GM21619 (cell line): ENCODE measurements around the gene ARL17B.
A peak's percentile ranks its signal among the peaks of the same experiment; 100 is the strongest.
"Not testable (repeated sequence)": the region's sequence is repeated elsewhere in the genome, so short reads cannot be mapped to it uniquely, and the experiment has no call there.

Source experiments
- ATAC-seq: cut with Tn5 transposase; IDR thresholded peaks from one replicate; pipeline ENCODE4 v1.9.1; 2021; ENCODE audit not compliant: unreplicated experiment

ARL17B gene

GRCh38 chr17:46252804-46253203 lies 108.8 kb downstream of the ARL17B start:
- not testable (repeated sequence) for ATAC-seq

- ATAC-seq = not testable (repeated sequence)
Measured at GRCh38 chr17:46249153-46249552, 112.4 kb downstream of the ARL17B start.

GRCh38 chr17:46244949-46245768 lies 116.4 kb downstream of the ARL17B start:
- not testable (repeated sequence) for ATAC-seq

GRCh38 chr17:46244339-46244913 lies 117.1 kb downstream of the ARL17B start:
- not testable (repeated sequence) for ATAC-seq

- not testable (repeated sequence) for ATAC-seq
Measured at GRCh38 chr17:46243928-46244327, 117.6 kb downstream of the ARL17B start.

GRCh38 chr17:46243505-46243904 lies 118.1 kb downstream of the ARL17B start:
- ATAC-seq = not testable (repeated sequence)

- not testable (repeated sequence) for ATAC-seq
Measured at GRCh38 chr17:46231359-46231758, 130.2 kb downstream of the ARL17B start.

GRCh38 chr17:46225274-46225794 lies 136.2 kb downstream of the ARL17B start:
- ATAC-seq = peak; percentile 99

GRCh38 chr17:46224864-46225263 lies 136.7 kb downstream of the ARL17B start:
- peak; percentile 39 for ATAC-seq
